Activated CD4-positive, alpha-beta T cell treated with anti-CD3 and anti-CD28 coated beads, Interleukin-2, amount 50 U/mL, for 24 hours (primary cell): ENCODE measurements around the gene PNPLA2.

Experiments used
- DNase-seq, 2 donors: peaks; one replicate each; pipeline ENCODE4 v3.0.0-alpha.2; 2020; ENCODE audit warnings: low read depth in 1 of 2, low spot score in 1 of 2

PNPLA2 gene

DNA sequence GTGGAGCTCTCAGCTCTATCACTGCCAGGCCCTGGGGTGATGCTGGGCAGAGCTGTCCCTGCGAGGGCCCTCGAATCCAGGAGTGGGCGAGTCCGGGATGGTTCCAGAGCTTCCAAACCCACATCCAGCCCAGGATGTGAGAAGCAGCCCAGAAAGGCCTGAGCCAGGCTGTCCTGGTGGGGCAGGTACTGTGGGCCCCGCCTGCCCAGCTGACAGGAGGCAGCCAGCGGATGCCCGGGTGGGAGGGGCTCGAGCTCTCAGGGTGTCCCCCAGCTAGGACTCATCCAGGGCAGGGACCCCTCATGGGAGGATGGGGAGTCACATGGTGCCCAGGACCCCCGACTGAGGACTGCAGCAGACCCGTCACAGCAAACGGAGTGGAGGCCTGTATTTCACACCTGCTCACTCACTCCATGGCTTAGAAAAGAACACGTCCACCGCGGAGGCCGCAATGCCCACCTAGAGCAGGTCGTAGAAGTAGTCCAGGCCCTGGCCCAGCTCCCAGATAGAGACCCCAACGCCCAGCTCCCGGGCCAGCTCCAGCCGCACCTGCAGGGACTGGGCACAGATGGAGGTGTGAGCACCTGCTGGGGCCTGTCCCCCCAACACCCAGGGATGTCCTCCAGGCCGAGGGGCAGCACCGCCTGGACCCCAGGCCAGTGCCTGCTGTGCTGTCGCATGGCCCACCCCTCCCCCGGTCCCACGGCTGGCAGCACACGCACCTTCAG, 50.8 kb downstream of the PNPLA2 start:
- DNase-seq = no peak

DNA sequence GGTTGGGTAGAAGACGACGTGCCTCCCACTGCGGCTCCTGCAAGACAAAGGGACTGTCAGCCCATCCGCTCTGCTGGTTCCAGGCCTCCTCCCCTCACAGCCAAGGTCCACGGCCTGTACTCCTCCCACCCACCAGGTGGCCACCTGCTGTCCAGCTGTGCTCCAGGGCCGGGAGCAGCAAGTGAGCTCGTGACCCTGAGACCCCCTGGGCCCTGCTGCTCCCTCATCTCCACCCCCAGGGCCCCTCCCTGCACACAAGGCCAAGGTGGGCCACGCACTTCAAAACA, 51.4 kb downstream of the PNPLA2 start:
- DNase-seq = no peak

DNA sequence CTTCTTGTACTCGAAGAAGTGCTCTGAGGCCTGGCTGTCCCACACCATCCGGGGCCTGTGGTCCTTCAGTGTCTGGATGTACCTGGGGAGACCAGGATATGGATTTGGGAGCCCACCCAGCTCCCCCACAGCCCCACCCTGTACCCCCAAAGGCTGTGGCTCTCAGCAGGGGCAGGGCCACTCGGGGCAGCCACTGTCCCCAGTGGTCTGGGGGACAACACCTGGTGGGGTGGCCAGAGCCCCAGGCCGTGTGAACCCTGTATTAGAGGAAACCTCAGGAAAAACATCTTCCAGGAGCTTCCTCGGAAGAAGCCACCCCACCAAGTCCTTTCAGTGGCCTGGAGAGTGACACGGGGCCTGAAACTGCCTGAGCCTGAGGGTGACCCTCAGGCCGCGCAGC, 51.7 kb downstream of the PNPLA2 start:
- no peak for DNase-seq

DNA sequence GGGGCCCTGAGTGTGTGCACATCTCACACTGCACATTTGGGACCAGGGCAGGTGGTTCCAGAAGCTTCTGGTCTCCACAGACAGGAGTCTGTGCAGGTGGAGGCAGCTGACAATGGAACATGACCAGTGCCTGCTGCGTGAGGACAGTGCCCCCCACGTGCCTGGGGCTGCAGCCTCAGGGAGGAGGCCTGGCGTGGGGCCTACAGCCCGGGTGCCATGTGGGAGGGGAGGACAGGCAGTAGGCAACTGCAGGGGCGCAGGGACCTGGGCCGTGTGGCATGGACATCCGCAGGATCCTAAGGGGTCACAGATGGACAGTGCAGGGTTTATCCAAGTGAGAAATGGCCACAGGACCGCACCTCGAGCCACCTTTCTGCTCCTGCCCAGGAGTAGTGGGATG, 52.8 kb downstream of the PNPLA2 start:
- DNase-seq = no peak

DNA sequence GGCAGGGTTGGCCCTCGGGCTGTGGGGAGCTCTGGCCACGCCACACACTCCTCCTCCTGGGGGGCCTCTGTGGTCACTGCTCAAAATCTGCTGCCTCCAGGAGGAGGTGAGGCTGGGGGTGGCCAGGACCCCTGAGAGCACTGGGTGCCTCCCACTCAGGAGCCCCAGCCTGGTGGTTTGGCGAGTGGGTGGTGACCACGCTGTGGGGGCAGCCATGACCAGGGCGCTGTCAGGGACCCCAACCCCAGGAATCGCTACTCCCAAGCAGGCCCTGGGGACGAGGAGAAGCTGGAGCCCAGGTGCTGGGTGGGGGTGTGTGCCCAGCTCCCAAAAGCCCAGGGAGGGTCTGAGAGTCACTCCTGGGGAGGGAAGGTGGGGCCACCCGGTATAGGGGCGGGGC, 54.1 kb downstream of the PNPLA2 start:
- no peak for DNase-seq

DNA sequence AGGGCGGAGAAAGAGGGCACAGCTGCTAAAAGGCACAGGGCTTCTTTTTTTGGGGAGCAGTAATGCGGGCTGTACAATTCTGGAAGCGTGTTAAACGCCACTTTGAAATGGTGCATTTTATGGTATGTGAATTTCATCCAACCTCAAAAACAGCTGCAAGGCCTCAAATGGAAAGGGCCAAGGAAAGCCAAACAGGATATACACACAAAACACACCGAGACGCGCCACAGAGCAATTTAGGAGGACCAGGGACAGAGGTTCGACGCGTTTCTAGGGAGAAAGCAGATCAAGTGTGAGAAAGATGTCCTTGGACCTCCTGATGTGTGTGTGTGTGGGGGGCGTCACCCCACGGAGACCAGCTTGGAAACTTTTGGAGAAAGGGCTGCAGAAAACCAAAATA, 55.0 kb downstream of the PNPLA2 start:
- no peak for DNase-seq
